Measurements from ENCODE around the gene PIK3R6. TPM values are rescaled to one million over a fixed set of nuclear protein-coding genes. Genes with fewer than 3 reads are reported as not detected.

PIK3R6 gene
- total and polyA plus RNA-seq, 10 of the 15 experiments (the other 5 are each of a cell fraction or from before 2014, with no cell fraction given) = 6.7 to 146 (median 68.2) TPM

GRCh38 chr17:8857919-8858318 lies 9.6 kb downstream of the PIK3R6 start (continued):
- no peak for TF ChIP-seq CBX5 (IDR thresholded peaks at IDR 0.05; ENCODE audit: low read depth)
- TF ChIP-seq CREM (IDR thresholded peaks at IDR 0.05; ENCODE audit: low read depth) = peak; percentile 96
- peak; percentile 99 for TF ChIP-seq FOXM1 (IDR thresholded peaks at IDR 0.05; ENCODE audit: low read depth, low read length)
- TF ChIP-seq NRF1 (conservative IDR thresholded peaks at IDR 0.05; ENCODE audit: low read depth, low read length) = no peak
- no peak for TF ChIP-seq CEBPZ (IDR thresholded peaks at IDR 0.05; ENCODE audit: low read depth, low read length)
- TF ChIP-seq NR2F1 (conservative IDR thresholded peaks at IDR 0.05) = peak; percentile 99
- TF ChIP-seq, protein P1, sequence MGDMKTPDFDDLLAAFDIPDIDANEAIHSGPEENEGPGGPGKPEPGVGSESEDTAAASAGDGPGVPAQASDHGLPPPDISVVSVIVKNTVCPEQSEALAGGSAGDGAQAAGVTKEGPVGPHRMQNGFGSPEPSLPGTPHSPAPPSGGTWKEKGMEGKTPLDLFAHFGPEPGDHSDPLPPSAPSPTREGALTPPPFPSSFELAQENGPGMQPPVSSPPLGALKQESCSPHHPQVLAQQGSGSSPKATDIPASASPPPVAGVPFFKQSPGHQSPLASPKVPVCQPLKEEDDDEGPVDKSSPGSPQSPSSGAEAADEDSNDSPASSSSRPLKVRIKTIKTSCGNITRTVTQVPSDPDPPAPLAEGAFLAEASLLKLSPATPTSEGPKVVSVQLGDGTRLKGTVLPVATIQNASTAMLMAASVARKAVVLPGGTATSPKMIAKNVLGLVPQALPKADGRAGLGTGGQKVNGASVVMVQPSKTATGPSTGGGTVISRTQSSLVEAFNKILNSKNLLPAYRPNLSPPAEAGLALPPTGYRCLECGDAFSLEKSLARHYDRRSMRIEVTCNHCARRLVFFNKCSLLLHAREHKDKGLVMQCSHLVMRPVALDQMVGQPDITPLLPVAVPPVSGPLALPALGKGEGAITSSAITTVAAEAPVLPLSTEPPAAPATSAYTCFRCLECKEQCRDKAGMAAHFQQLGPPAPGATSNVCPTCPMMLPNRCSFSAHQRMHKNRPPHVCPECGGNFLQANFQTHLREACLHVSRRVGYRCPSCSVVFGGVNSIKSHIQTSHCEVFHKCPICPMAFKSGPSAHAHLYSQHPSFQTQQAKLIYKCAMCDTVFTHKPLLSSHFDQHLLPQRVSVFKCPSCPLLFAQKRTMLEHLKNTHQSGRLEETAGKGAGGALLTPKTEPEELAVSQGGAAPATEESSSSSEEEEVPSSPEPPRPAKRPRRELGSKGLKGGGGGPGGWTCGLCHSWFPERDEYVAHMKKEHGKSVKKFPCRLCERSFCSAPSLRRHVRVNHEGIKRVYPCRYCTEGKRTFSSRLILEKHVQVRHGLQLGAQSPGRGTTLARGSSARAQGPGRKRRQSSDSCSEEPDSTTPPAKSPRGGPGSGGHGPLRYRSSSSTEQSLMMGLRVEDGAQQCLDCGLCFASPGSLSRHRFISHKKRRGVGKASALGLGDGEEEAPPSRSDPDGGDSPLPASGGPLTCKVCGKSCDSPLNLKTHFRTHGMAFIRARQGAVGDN (IDR thresholded peaks at IDR 0.05) = peak; percentile 73
- no peak; the same call in 1 of the 2 replicates for TF ChIP-seq RB1 (IDR thresholded peaks at IDR 0.05; ENCODE audit: borderline replicate concordance)
- peak; percentile 83; the same call in 1 of the 2 replicates for TF ChIP-seq ZNF592 (IDR thresholded peaks at IDR 0.05)
- TF ChIP-seq IKZF2 (IDR thresholded peaks at IDR 0.05) = peak; percentile 99
- TF ChIP-seq HCFC1 (IDR thresholded peaks at IDR 0.05; ENCODE audit: low read length) = no peak
- TF ChIP-seq, protein P2, sequence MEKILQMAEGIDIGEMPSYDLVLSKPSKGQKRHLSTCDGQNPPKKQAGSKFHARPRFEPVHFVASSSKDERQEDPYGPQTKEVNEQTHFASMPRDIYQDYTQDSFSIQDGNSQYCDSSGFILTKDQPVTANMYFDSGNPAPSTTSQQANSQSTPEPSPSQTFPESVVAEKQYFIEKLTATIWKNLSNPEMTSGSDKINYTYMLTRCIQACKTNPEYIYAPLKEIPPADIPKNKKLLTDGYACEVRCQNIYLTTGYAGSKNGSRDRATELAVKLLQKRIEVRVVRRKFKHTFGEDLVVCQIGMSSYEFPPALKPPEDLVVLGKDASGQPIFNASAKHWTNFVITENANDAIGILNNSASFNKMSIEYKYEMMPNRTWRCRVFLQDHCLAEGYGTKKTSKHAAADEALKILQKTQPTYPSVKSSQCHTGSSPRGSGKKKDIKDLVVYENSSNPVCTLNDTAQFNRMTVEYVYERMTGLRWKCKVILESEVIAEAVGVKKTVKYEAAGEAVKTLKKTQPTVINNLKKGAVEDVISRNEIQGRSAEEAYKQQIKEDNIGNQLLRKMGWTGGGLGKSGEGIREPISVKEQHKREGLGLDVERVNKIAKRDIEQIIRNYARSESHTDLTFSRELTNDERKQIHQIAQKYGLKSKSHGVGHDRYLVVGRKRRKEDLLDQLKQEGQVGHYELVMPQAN (conservative IDR thresholded peaks at IDR 0.05) = 0 out of 2 replicates have a peak, but pooled peaks have one; percentile 25
- TF ChIP-seq STAT3 (IDR thresholded peaks at IDR 0.05; ENCODE audit: low read depth, low read length) = peak; percentile 80; the same call in 1 of the 2 replicates
- TF ChIP-seq, protein P3, sequence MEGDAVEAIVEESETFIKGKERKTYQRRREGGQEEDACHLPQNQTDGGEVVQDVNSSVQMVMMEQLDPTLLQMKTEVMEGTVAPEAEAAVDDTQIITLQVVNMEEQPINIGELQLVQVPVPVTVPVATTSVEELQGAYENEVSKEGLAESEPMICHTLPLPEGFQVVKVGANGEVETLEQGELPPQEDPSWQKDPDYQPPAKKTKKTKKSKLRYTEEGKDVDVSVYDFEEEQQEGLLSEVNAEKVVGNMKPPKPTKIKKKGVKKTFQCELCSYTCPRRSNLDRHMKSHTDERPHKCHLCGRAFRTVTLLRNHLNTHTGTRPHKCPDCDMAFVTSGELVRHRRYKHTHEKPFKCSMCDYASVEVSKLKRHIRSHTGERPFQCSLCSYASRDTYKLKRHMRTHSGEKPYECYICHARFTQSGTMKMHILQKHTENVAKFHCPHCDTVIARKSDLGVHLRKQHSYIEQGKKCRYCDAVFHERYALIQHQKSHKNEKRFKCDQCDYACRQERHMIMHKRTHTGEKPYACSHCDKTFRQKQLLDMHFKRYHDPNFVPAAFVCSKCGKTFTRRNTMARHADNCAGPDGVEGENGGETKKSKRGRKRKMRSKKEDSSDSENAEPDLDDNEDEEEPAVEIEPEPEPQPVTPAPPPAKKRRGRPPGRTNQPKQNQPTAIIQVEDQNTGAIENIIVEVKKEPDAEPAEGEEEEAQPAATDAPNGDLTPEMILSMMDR (IDR thresholded peaks at IDR 0.05 in 2 of 3, conservative IDR thresholded peaks at IDR 0.05 in 1 of 3; ENCODE audit: control insufficient read depth in 2 of 3, extremely low read depth in 1 of 3, insufficient read depth in 1 of 3, low read depth in 3 of 3, low read length in 3 of 3) = no peak
- peak; percentile 98 for TF ChIP-seq ZNF24 (IDR thresholded peaks at IDR 0.05)

Data from GM12878 (cell line).